Prostate gland (tissue), 2 donors: ENCODE data around the gene CAP2.

Experiments
- POLR2A ChIP-seq: fragments of 450-650 bp; IDR thresholded peaks from one replicate; pipeline ENCODE4 v1.6.1; 2016; ENCODE audit warnings: antibody characterized with exemption, mild to moderate bottlenecking
- POLR2AphosphoS5 ChIP-seq: sonication (generic); formaldehyde crosslinking; IDR thresholded peaks from one replicate; pipeline ENCODE4 v1.6.1; 2017; ENCODE audit warnings: antibody characterized with exemption
- TF ChIP-seq, protein P1 (sequence below), 4 experiments: fragments of 200-600 bp in 2 of 4; fragments of 450-650 bp in 2 of 4; sonication (generic) in 2 of 4; IDR thresholded peaks; 1 replicate in 3 of 4; 2 replicates in 1 of 4; pipeline ENCODE4 v1.5.1; 2016 to 2019; ENCODE audit warnings: antibody characterized with exemption in 4 of 4, mild to moderate bottlenecking in 2 of 4, moderate library complexity in 2 of 4

DNA sequence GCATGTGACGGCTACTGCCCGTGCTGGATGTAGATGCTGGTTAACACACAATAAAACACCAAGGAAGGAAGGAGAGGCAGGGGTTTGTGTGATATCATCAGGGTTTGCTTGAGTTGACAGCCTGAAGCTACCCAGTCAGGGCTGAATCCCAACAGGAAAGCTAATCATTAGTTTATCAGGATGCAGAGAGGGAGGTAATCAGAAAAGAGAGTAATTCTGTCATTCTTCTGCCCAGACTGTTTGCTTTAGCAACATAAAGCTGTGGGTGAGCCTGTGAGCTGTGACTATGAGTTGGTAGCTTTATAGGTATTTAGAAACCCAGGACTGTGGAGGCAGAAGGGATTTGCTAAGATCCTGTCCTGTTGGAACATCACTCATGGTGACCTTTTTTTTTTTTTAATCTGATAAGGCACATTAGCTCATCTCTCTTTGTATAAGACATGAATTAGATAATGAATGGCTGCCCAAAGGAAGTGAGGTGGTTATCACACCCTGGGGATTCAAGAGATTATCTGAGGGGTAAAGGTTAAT, 79.3 kb downstream of the CAP2 start:
- TF ChIP-seq, protein P1, sequence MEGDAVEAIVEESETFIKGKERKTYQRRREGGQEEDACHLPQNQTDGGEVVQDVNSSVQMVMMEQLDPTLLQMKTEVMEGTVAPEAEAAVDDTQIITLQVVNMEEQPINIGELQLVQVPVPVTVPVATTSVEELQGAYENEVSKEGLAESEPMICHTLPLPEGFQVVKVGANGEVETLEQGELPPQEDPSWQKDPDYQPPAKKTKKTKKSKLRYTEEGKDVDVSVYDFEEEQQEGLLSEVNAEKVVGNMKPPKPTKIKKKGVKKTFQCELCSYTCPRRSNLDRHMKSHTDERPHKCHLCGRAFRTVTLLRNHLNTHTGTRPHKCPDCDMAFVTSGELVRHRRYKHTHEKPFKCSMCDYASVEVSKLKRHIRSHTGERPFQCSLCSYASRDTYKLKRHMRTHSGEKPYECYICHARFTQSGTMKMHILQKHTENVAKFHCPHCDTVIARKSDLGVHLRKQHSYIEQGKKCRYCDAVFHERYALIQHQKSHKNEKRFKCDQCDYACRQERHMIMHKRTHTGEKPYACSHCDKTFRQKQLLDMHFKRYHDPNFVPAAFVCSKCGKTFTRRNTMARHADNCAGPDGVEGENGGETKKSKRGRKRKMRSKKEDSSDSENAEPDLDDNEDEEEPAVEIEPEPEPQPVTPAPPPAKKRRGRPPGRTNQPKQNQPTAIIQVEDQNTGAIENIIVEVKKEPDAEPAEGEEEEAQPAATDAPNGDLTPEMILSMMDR (IDR thresholded peaks at IDR 0.05), result no peak
- TF ChIP-seq POLR2AphosphoS5, result no peak
- no peak for TF ChIP-seq POLR2A
